Mesodermal cell (in vitro differentiated cells): ENCODE results near the gene AGBL4. TPM values are rescaled to one million over a fixed set of nuclear protein-coding genes. Genes with fewer than 3 reads are reported as not detected.

Source experiments
- H3K27ac ChIP-seq: 2 replicates; pipeline ENCODE4 v1.7.0; 2013; ENCODE audit warnings: mild to moderate bottlenecking, low read depth, low read length, moderate library complexity; ENCODE audit not compliant: severe bottlenecking
- H3K36me3 ChIP-seq: 2 replicates; pipeline ENCODE4 v1.7.1; 2013; ENCODE audit warnings: mild to moderate bottlenecking, low read length, moderate library complexity; ENCODE audit not compliant: control insufficient read depth, insufficient read depth
- H3K4me1 ChIP-seq: one replicate; pipeline ENCODE4 v1.7.1; 2013; ENCODE audit warnings: mild to moderate bottlenecking, low read length; ENCODE audit not compliant: insufficient read depth, control insufficient read depth, poor library complexity, severe bottlenecking
- H3K4me3 ChIP-seq: 2 replicates; pipeline ENCODE4 v1.7.0; 2013; ENCODE audit warnings: low read length, control low read depth, mild to moderate bottlenecking; ENCODE audit not compliant: insufficient read depth, poor library complexity, severe bottlenecking; ENCODE audit errors: extremely low read depth
- H3K9me3 ChIP-seq: 2 replicates; pipeline ENCODE4 v1.7.1; 2013; ENCODE audit warnings: mild to moderate bottlenecking, low read length, moderate library complexity; ENCODE audit not compliant: control insufficient read depth
- WGBS, 2 experiments: methylation state at CpG; one replicate each; pipeline ENCODE4 v1.1.5; 2013; ENCODE audit warnings: missing lambda C conversion rate in 2 of 2; ENCODE audit not compliant: insufficient coverage in 2 of 2; 5-methylcytosine and 5-hydroxymethylcytosine counted together
- polyA plus RNA-seq, 2 experiments: library from polyadenylated mRNA; stranded (reverse); fragments of 50-300 nt; gene quantifications; one replicate each; pipeline ENCODE4 v1.2.3, GENCODE V29; 2013

Gene AGBL4
- polyA plus RNA-seq (2013, experiment 1 of 2), result 0.22 TPM
- polyA plus RNA-seq (2013, experiment 2 of 2), result not detected

DNA sequence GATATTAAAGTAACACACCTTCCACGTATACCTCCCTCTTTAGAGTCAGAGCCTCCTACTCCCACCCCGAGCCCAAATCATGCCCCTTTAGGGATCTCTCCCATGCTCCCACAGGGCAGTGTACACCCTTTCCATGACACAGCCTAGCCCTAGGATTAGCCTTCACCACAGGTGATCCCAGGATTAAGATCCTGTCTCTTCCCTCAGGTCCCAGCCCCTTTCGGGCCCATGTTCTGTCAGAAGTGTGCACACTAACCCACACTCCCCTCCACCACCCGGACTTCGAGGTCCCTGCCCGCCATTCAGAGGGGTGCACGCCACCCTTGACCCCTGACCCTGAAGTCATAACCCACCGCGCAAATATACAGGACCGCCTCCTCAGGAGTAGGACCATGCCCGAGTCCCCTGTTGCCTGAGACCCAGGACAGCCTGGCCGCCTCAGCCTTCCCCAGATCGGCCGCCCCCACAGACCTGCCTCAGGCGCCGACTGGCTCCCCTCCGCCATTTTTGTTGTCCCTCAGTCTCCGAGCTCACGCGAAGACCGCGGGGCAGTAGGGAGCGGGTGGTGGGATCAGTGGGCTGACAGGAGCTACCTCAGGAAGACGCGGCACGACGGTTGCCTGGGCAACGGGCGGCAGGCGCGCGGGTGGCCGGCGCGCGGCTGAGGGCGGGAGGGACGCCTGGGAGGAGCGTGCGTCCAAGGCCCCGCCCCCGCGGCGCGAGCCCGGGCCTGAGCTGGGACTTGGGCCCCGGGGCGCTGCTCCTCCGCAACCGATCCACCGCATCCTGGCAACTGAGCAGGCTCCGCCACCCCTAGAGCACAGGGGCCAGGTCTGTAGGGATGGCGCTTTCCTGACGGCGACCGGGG lies at the start of gene AGBL4:
AGBL4 (minus strand) TSS at position 663 of the 868 bp plus-strand sequence.
- H3K9me3 ChIP-seq, result peaks cover 15% of the 10 kb centered on the region
- 31 to 45% methylated on average over 36 to 44 of the region's 56 CpGs for WGBS, 2 experiments
- H3K36me3 ChIP-seq, result no peaks in the 10 kb centered on the region
- peak within 1 kb of the TSS; percentile 14 for H3K4me3 ChIP-seq
- H3K4me1 ChIP-seq, result no peaks in the 10 kb centered on the region
- no peak within 1 kb of the TSS for H3K27ac ChIP-seq

- peaks cover 13% of the 10 kb centered on the region for H3K9me3 ChIP-seq
- no peaks in the 10 kb centered on the region for H3K36me3 ChIP-seq
- H3K27ac ChIP-seq, result no peak overlapping the region
- H3K4me3 ChIP-seq, result no peak overlapping the region
- WGBS, 2 experiments, result no CpG with 5 or more reads among the region's 1 CpG
- no peaks in the 10 kb centered on the region for H3K4me1 ChIP-seq
Measured at GRCh38 chr1:50066806-50067205, 43.1 kb upstream of the AGBL4 start.

DNA sequence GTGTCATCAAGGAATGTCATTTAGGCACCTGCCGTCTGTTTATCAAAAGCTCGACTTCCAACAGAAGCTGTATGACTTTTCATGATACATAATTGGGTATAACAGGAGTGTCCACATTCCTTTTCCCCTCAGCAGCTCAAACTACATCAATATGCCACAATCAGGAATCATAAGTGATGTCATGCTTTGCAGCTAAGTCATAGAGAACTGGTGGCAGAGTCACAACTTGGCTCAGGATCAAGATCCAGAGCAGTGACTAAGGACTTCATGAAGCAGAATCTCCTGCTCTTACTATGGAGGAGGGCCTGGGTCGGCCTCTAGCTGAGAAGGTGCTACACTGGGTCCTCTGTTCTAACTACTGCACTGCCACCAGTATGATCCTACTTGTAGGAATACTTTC lies 36.5 kb upstream of the AGBL4 start:
- Histone ChIP-seq H3K27ac (no peak overlapping the region), H3K36me3 (no peaks in the 10 kb centered on the region), H3K9me3 (peaks cover 24% of the 10 kb centered on the region), H3K4me1 (no peaks in the 10 kb centered on the region), H3K4me3 (no peak overlapping the region)
- WGBS, 2 experiments, result 50 to 64% methylated on average over 1 of the region's 3 CpGs

DNA sequence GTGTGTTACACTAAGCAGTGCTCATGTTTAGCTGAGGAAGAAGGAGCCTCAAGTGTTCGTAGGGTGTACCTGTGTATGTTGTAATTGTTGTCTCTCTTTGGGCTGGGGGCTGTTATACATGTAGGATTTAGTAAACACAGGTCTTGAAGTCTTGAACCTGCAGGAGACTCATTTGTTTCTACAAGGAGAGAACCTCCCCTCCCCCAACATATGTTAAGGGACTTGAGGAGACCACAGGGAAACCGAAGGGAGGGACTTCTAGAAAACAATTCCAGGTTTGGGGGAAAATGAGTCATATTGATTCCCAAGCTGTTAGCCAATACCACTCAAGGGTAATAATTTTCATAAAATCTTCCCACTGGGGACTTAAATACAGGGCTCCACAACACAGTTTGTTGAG lies 25.0 kb upstream of the AGBL4 start:
- Histone ChIP-seq H3K4me1 (no peaks in the 10 kb centered on the region), H3K27ac (no peak overlapping the region), H3K9me3 (no peaks in the 10 kb centered on the region), H3K4me3 (no peak overlapping the region), H3K36me3 (no peaks in the 10 kb centered on the region)
- WGBS, 2 experiments, result 60% methylated on average over 1 of the region's 2 CpGs; no CpG with 5 or more reads in 1 of the 2 experiments

GRCh38 chr1:50047916-50048694 lies 24.4 kb upstream of the AGBL4 start:
- Histone ChIP-seq H3K27ac (no peak overlapping the region), H3K4me1 (no peaks in the 10 kb centered on the region), H3K36me3 (no peaks in the 10 kb centered on the region), H3K4me3 (no peak overlapping the region), H3K9me3 (no peaks in the 10 kb centered on the region)
- WGBS, 2 experiments, result 36 to 41% methylated on average over 57 to 64 of the region's 72 CpGs

DNA sequence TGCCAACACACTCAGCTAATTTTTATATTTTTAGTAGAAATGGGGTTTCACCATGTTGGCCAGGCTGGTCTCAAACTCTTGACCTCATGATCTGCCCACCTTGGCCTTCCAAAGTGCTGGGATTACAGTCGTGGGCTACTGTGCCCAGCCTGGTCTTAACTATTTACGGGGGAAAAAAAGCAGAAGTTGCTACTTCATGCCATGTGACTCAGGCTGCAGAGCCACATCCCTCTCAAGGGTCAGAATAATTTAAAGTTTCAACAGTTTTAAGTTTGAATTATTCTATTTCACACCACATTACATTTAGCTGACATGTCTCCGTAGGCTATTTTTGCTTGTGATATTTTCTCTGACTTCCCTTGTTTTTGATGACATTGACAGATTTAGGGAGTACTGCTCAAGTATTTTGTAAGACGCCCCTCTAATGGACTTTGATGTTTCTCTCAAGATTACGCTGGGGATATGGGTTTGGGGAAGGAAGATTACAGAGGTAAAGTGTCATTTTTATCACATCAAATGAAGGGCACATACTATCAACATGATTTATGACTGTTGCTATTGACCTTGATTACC lies 14.6 kb upstream of the AGBL4 start:
- Histone ChIP-seq H3K4me3 (no peak overlapping the region), H3K4me1 (no peaks in the 10 kb centered on the region), H3K27ac (no peak overlapping the region), H3K36me3 (no peaks in the 10 kb centered on the region), H3K9me3 (peaks cover 11% of the 10 kb centered on the region)
- 56 to 78% methylated on average over 2 of the region's 5 CpGs for WGBS, 2 experiments

- H3K4me3 ChIP-seq, result no peak overlapping the region
- H3K27ac ChIP-seq, result no peak overlapping the region
- no peaks in the 10 kb centered on the region for H3K4me1 ChIP-seq
- no peaks in the 10 kb centered on the region for H3K36me3 ChIP-seq
- peaks cover 15% of the 10 kb centered on the region for H3K9me3 ChIP-seq
- WGBS, 2 experiments, result 67 to 82% methylated on average over 1 of the region's 1 CpG
Measured at GRCh38 chr1:50027794-50028193, 4.0 kb upstream of the AGBL4 start.

DNA sequence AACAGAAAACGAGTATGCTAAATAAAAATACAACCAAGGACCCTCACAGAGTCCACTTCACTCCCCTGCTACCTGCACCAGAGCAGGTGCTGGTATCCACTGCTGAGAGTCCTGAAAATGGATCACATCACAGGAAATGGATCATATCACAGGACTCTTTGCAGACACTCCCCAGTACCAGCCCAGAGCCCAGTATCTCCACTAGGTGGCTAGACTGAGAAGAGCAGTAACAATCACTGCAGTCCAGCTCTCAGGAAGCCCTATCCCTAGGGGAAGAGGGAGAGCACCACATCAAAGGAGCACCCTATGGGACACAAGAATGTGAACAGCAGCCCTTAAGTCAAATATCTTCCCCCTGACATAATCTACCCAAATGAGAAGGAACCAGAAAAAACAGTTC lies 28.0 kb downstream of the AGBL4 start:
- WGBS, 2 experiments, result 0 to 20% methylated on average over 1 of the region's 1 CpG
- H3K27ac ChIP-seq, result no peak overlapping the region
- no peaks in the 10 kb centered on the region for H3K4me1 ChIP-seq
- no peaks in the 10 kb centered on the region for H3K36me3 ChIP-seq
- peaks cover 33% of the 10 kb centered on the region for H3K9me3 ChIP-seq
- H3K4me3 ChIP-seq, result no peak overlapping the region

- Histone ChIP-seq H3K9me3 (peaks cover 43% of the 10 kb centered on the region), H3K4me1 (no peaks in the 10 kb centered on the region), H3K4me3 (no peak overlapping the region), H3K27ac (no peak overlapping the region), H3K36me3 (no peaks in the 10 kb centered on the region)
- 100% methylated on average over 1 of the region's 2 CpGs; no CpG with 5 or more reads in 1 of the 2 experiments for WGBS, 2 experiments
Measured at GRCh38 chr1:49971088-49971487, 52.7 kb downstream of the AGBL4 start.

DNA sequence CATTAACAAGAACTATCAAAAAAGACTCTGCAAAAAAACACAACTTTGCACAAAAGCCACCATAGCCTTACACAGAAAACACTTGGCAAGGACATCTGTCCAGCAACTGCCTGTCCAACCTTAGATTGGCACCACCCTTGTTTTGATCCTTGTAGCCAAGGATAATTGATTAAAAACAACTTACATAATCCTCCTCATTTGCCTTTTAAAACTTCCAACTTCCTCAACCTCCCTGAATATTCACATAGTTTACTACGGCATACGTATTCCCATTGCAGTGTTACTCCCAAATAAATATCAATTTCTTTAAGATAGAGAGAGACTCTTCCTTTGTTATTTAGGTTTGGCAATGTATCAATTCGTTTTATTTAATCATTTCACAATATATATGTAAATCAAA lies 72.4 kb downstream of the AGBL4 start:
- H3K36me3 ChIP-seq, result no peaks in the 10 kb centered on the region
- H3K4me3 ChIP-seq, result no peak overlapping the region
- WGBS, 2 experiments, result no CpG with 5 or more reads among the region's 3 CpGs
- H3K9me3 ChIP-seq, result peaks cover 34% of the 10 kb centered on the region
- no peaks in the 10 kb centered on the region for H3K4me1 ChIP-seq
- H3K27ac ChIP-seq, result no peak overlapping the region
